ENCODE results near the gene NPPB.

The NPPB gene

GRCh38 chr1:11851180-11851579 is 7.6 kb downstream of the NPPB start:
- Histone ChIP-seq H3K9me3 (ENCODE audit: control insufficient read depth, low read length) (no peaks in the 10 kb centered on the region), H3K4me3 (ENCODE audit: low read length) (no peak overlapping the region), H3K9ac (ENCODE audit: low read length) (no peak overlapping the region), H3K4me1 (ENCODE audit: control insufficient read depth, insufficient read depth, low read length) (no peaks in the 10 kb centered on the region), H3K27me3 (replicated peaks; ENCODE audit: control insufficient read depth, insufficient read depth, low read length) (peaks cover 14% of the 10 kb centered on the region), H3K36me3 (ENCODE audit: control insufficient read depth, insufficient read depth, low read length, severe bottlenecking) (peaks cover 17% of the 10 kb centered on the region)
- no peak for DNase-seq (ENCODE audit: low read depth)

- no peaks in the 10 kb centered on the region for H3K4me1 ChIP-seq (ENCODE audit: control insufficient read depth, insufficient read depth, low read length)
- H3K4me3 ChIP-seq (ENCODE audit: low read length): no peak overlapping the region
- H3K9me3 ChIP-seq (ENCODE audit: control insufficient read depth, low read length): no peaks in the 10 kb centered on the region
- peaks cover 13% of the 10 kb centered on the region for H3K27me3 ChIP-seq (replicated peaks; ENCODE audit: control insufficient read depth, insufficient read depth, low read length)
- peaks cover 27% of the 10 kb centered on the region for H3K36me3 ChIP-seq (ENCODE audit: control insufficient read depth, insufficient read depth, low read length, severe bottlenecking)
- no peak overlapping the region for H3K9ac ChIP-seq (ENCODE audit: low read length)
- no peak for DNase-seq (ENCODE audit: low read depth)
These were observed 8.6 kb downstream of the NPPB start for GRCh38 chr1:11850156-11850555.

- no peak for DNase-seq (ENCODE audit: low read depth)
- H3K36me3 ChIP-seq (ENCODE audit: control insufficient read depth, insufficient read depth, low read length, severe bottlenecking): peaks cover 43% of the 10 kb centered on the region
- no peak overlapping the region for H3K4me3 ChIP-seq (ENCODE audit: low read length)
- no peaks in the 10 kb centered on the region for H3K9me3 ChIP-seq (ENCODE audit: control insufficient read depth, low read length)
- H3K4me1 ChIP-seq (ENCODE audit: control insufficient read depth, insufficient read depth, low read length): no peaks in the 10 kb centered on the region
- H3K9ac ChIP-seq (ENCODE audit: low read length): no peak overlapping the region
- H3K27me3 ChIP-seq (replicated peaks; ENCODE audit: control insufficient read depth, insufficient read depth, low read length): peaks cover 7% of the 10 kb centered on the region
These were observed 10.4 kb downstream of the NPPB start for GRCh38 chr1:11848373-11848700.

GRCh38 chr1:11847667-11848372 is 10.9 kb downstream of the NPPB start, which contains the start of gene NPPA:
Gene NPPA, minus strand, starts transcription at chr1:11847783. Its CDS starts 99 bp downstream, at chr1:11847684.
- Histone ChIP-seq H3K4me1 (ENCODE audit: control insufficient read depth, insufficient read depth, low read length) (no peaks in the 10 kb centered on the region), H3K4me3 (ENCODE audit: low read length) (no peak within 1 kb of the TSS), H3K27me3 (replicated peaks; ENCODE audit: control insufficient read depth, insufficient read depth, low read length) (peaks cover 4% of the 10 kb centered on the region), H3K9ac (ENCODE audit: low read length) (no peak within 1 kb of the TSS), H3K36me3 (ENCODE audit: control insufficient read depth, insufficient read depth, low read length, severe bottlenecking) (peaks cover 46% of the 10 kb centered on the region), H3K9me3 (ENCODE audit: control insufficient read depth, low read length) (no peaks in the 10 kb centered on the region)
- peak; percentile 11 for DNase-seq (ENCODE audit: low read depth)

GRCh38 chr1:11845641-11846335 is 13.0 kb downstream of the NPPB start:
- no peaks in the 10 kb centered on the region for H3K27me3 ChIP-seq (replicated peaks; ENCODE audit: control insufficient read depth, insufficient read depth, low read length)
- H3K9ac ChIP-seq (ENCODE audit: low read length): no peak overlapping the region
- H3K4me3 ChIP-seq (ENCODE audit: low read length): no peak overlapping the region
- H3K4me1 ChIP-seq (ENCODE audit: control insufficient read depth, insufficient read depth, low read length): no peaks in the 10 kb centered on the region
- H3K36me3 ChIP-seq (ENCODE audit: control insufficient read depth, insufficient read depth, low read length, severe bottlenecking): peaks cover 67% of the 10 kb centered on the region
- no peaks in the 10 kb centered on the region for H3K9me3 ChIP-seq (ENCODE audit: control insufficient read depth, low read length)
- peak; percentile 49 for DNase-seq (ENCODE audit: low read depth)

GRCh38 chr1:11842154-11843041 is 16.3 kb downstream of the NPPB start:
- no peaks in the 10 kb centered on the region for H3K4me1 ChIP-seq (ENCODE audit: control insufficient read depth, insufficient read depth, low read length)
- H3K4me3 ChIP-seq (ENCODE audit: low read length): no peak overlapping the region
- H3K9ac ChIP-seq (ENCODE audit: low read length): no peak overlapping the region
- peak; percentile 3 for DNase-seq (ENCODE audit: low read depth)
- no peaks in the 10 kb centered on the region for H3K9me3 ChIP-seq (ENCODE audit: control insufficient read depth, low read length)
- peaks cover 89% of the 10 kb centered on the region for H3K36me3 ChIP-seq (ENCODE audit: control insufficient read depth, insufficient read depth, low read length, severe bottlenecking)
- H3K27me3 ChIP-seq (replicated peaks; ENCODE audit: control insufficient read depth, insufficient read depth, low read length): no peaks in the 10 kb centered on the region

- Histone ChIP-seq H3K36me3 (ENCODE audit: control insufficient read depth, insufficient read depth, low read length, severe bottlenecking) (peaks cover 92% of the 10 kb centered on the region), H3K27me3 (replicated peaks; ENCODE audit: control insufficient read depth, insufficient read depth, low read length) (no peaks in the 10 kb centered on the region), H3K4me1 (ENCODE audit: control insufficient read depth, insufficient read depth, low read length) (no peaks in the 10 kb centered on the region), H3K9ac (ENCODE audit: low read length) (no peak overlapping the region), H3K9me3 (ENCODE audit: control insufficient read depth, low read length) (no peaks in the 10 kb centered on the region), H3K4me3 (ENCODE audit: low read length) (no peak overlapping the region)
- no peak for DNase-seq (ENCODE audit: low read depth)
These were observed 17.2 kb downstream of the NPPB start for GRCh38 chr1:11841245-11842153.

GRCh38 chr1:11839727-11840705 is 18.7 kb downstream of the NPPB start:
- no peak overlapping the region for H3K4me3 ChIP-seq (ENCODE audit: low read length)
- no peak for DNase-seq (ENCODE audit: low read depth)
- no peak overlapping the region for H3K9ac ChIP-seq (ENCODE audit: low read length)
- H3K4me1 ChIP-seq (ENCODE audit: control insufficient read depth, insufficient read depth, low read length): no peaks in the 10 kb centered on the region
- H3K9me3 ChIP-seq (ENCODE audit: control insufficient read depth, low read length): no peaks in the 10 kb centered on the region
- no peaks in the 10 kb centered on the region for H3K27me3 ChIP-seq (replicated peaks; ENCODE audit: control insufficient read depth, insufficient read depth, low read length)
- H3K36me3 ChIP-seq (ENCODE audit: control insufficient read depth, insufficient read depth, low read length, severe bottlenecking): peaks cover 98% of the 10 kb centered on the region

- Histone ChIP-seq H3K4me3 (ENCODE audit: low read length) (no peak overlapping the region), H3K36me3 (ENCODE audit: control insufficient read depth, insufficient read depth, low read length, severe bottlenecking) (peaks cover 98% of the 10 kb centered on the region), H3K9ac (ENCODE audit: low read length) (no peak overlapping the region), H3K27me3 (replicated peaks; ENCODE audit: control insufficient read depth, insufficient read depth, low read length) (no peaks in the 10 kb centered on the region), H3K9me3 (ENCODE audit: control insufficient read depth, low read length) (no peaks in the 10 kb centered on the region), H3K4me1 (ENCODE audit: control insufficient read depth, insufficient read depth, low read length) (no peaks in the 10 kb centered on the region)
- peak; percentile 78 for DNase-seq (ENCODE audit: low read depth)
These were observed 20.1 kb downstream of the NPPB start for GRCh38 chr1:11838349-11839272.

All from adipocyte (in vitro differentiated cells).